Spinal cord (tissue), 10 donors: ENCODE measurements around the gene FGFBP2. TPM values are rescaled to one million over a fixed set of nuclear protein-coding genes. Genes with fewer than 3 reads are reported as not detected.
"Not testable (repeated sequence)": the region's sequence is repeated elsewhere in the genome, so short reads cannot be mapped to it uniquely, and the experiment has no call there.

Experiments used
- DNase-seq, 6 donors: peaks; one replicate each; pipeline versions ENCODE4 v3.0.0 to v3.0.0-alpha.2; 2013 to 2015; ENCODE audit warnings: low spot score in 6 of 6, low read depth in 4 of 6
- H3K27ac ChIP-seq: one replicate; pipeline ENCODE4 v1.5.1; 2013; ENCODE audit warnings: low read depth, low read length, control low read depth
- H3K27me3 ChIP-seq: one replicate; pipeline ENCODE4 v1.6.1; 2013; ENCODE audit warnings: low read length; ENCODE audit not compliant: control insufficient read depth, insufficient read depth
- H3K36me3 ChIP-seq: one replicate; pipeline ENCODE4 v1.6.1; 2013; ENCODE audit warnings: low read length; ENCODE audit not compliant: control insufficient read depth, insufficient read depth
- H3K4me1 ChIP-seq: one replicate; pipeline ENCODE4 v1.6.1; 2013; ENCODE audit warnings: low read length; ENCODE audit not compliant: control insufficient read depth, insufficient read depth
- H3K4me3 ChIP-seq: one replicate; pipeline ENCODE4 v1.5.1; 2013; ENCODE audit warnings: low read depth, low read length, control low read depth
- H3K9me3 ChIP-seq: one replicate; pipeline ENCODE4 v1.6.1; 2013; ENCODE audit warnings: low read length; ENCODE audit not compliant: control insufficient read depth, insufficient read depth
- WGBS: methylation state at CpG from one replicate; pipeline ENCODE4 v1.1.5; 2013; ENCODE audit warnings: missing lambda C conversion rate; ENCODE audit not compliant: insufficient coverage; 5-methylcytosine and 5-hydroxymethylcytosine counted together
- polyA plus RNA-seq, 2 donors: library from polyadenylated mRNA; unstranded; fragments of 120-200 nt; gene quantifications; one replicate each; pipeline ENCODE4 v1.2.1, GENCODE V29; 2013; ENCODE audit not compliant: insufficient read length in 2 of 2
- total RNA-seq, 2 donors: library from RNA; depleted of rRNA in 1 of 2; stranded (reverse); fragments of 120-200 nt in 1 of 2; fragments of >200 nt in 1 of 2; gene quantifications; one replicate each; pipeline versions ENCODE4 v1.2.3 to v1.2.4, GENCODE V29; 2013 to 2014
- donor health status: healthy.

FGFBP2 gene
- total and polyA plus RNA-seq, 4 donors: 0.44 to 1.2 (median 0.86) TPM

GRCh38 chr4:15920723-15921591 lies 42.0 kb downstream of the FGFBP2 start:
- no peaks in the 10 kb centered on the region for H3K9me3 ChIP-seq
- 50% methylated on average over 1 of the region's 4 CpGs for WGBS
- H3K4me3 ChIP-seq: no peak overlapping the region
- DNase-seq: peak in 1 of 6 donors; percentile 24
- H3K36me3 ChIP-seq: no peaks in the 10 kb centered on the region
- H3K27me3 ChIP-seq: no peaks in the 10 kb centered on the region
- peaks cover 4% of the 10 kb centered on the region for H3K4me1 ChIP-seq
- H3K27ac ChIP-seq: no peak overlapping the region

GRCh38 chr4:15918484-15919129 lies 44.4 kb downstream of the FGFBP2 start:
- H3K4me3 ChIP-seq: no peak overlapping the region
- H3K27me3 ChIP-seq: no peaks in the 10 kb centered on the region
- no peaks in the 10 kb centered on the region for H3K4me1 ChIP-seq
- 73% methylated on average over 4 of the region's 4 CpGs for WGBS
- DNase-seq: no peak
- H3K9me3 ChIP-seq: no peaks in the 10 kb centered on the region
- no peak overlapping the region for H3K27ac ChIP-seq
- no peaks in the 10 kb centered on the region for H3K36me3 ChIP-seq

GRCh38 chr4:15917297-15917696 lies 45.7 kb downstream of the FGFBP2 start:
- Histone ChIP-seq H3K27me3 (no peaks in the 10 kb centered on the region), H3K4me1 (peaks cover under 1% of the 10 kb centered on the region), H3K9me3 (no peaks in the 10 kb centered on the region), H3K4me3 (no peak overlapping the region), H3K27ac (no peak overlapping the region), H3K36me3 (no peaks in the 10 kb centered on the region)
- WGBS: no CpG with 5 or more reads among the region's 2 CpGs
- no peak for DNase-seq

GRCh38 chr4:15916358-15916757 lies 46.6 kb downstream of the FGFBP2 start:
- H3K4me3 ChIP-seq, H3K27me3 ChIP-seq, H3K4me1 ChIP-seq, DNase-seq, H3K27ac ChIP-seq, H3K36me3 ChIP-seq, H3K9me3 ChIP-seq: not testable (repeated sequence)
- WGBS: 100% methylated on average over 2 of the region's 9 CpGs

GRCh38 chr4:15914736-15915135 lies 48.2 kb downstream of the FGFBP2 start:
- H3K27ac ChIP-seq: no peak overlapping the region
- H3K4me1 ChIP-seq: peaks cover 2% of the 10 kb centered on the region
- no peaks in the 10 kb centered on the region for H3K9me3 ChIP-seq
- no peaks in the 10 kb centered on the region for H3K27me3 ChIP-seq
- WGBS: no CpG with 5 or more reads among the region's 2 CpGs
- no peak for DNase-seq
- H3K4me3 ChIP-seq: no peak overlapping the region
- no peaks in the 10 kb centered on the region for H3K36me3 ChIP-seq

GRCh38 chr4:15914291-15914690 lies 48.7 kb downstream of the FGFBP2 start:
- H3K36me3 ChIP-seq: no peaks in the 10 kb centered on the region
- no peak overlapping the region for H3K27ac ChIP-seq
- peaks cover 2% of the 10 kb centered on the region for H3K4me1 ChIP-seq
- H3K4me3 ChIP-seq: no peak overlapping the region
- WGBS: no CpG with 5 or more reads among the region's 4 CpGs
- no peaks in the 10 kb centered on the region for H3K27me3 ChIP-seq
- DNase-seq: no peak
- no peaks in the 10 kb centered on the region for H3K9me3 ChIP-seq

- DNase-seq: no peak
- no CpG with 5 or more reads among the region's 2 CpGs for WGBS
- Histone ChIP-seq H3K4me3 (no peak overlapping the region), H3K4me1 (peaks cover 2% of the 10 kb centered on the region), H3K9me3 (no peaks in the 10 kb centered on the region), H3K27me3 (no peaks in the 10 kb centered on the region), H3K27ac (no peak overlapping the region), H3K36me3 (no peaks in the 10 kb centered on the region)
These were observed 49.4 kb downstream of the FGFBP2 start for GRCh38 chr4:15913631-15913970.

- H3K36me3 ChIP-seq: no peaks in the 10 kb centered on the region
- H3K9me3 ChIP-seq: no peaks in the 10 kb centered on the region
- H3K27ac ChIP-seq: no peak overlapping the region
- H3K27me3 ChIP-seq: no peaks in the 10 kb centered on the region
- H3K4me3 ChIP-seq: no peak overlapping the region
- WGBS: 76% methylated on average over 4 of the region's 8 CpGs
- DNase-seq: no peak
- peaks cover 2% of the 10 kb centered on the region for H3K4me1 ChIP-seq
These were observed 49.9 kb downstream of the FGFBP2 start for GRCh38 chr4:15912961-15913630.

- 62% methylated on average over 4 of the region's 7 CpGs for WGBS
- Histone ChIP-seq H3K27me3 (no peaks in the 10 kb centered on the region), H3K4me1 (peaks cover 2% of the 10 kb centered on the region)
These were observed 50.7 kb downstream of the FGFBP2 start for GRCh38 chr4:15912236-15912635.

More at GRCh38 chr4:15912236-15912635, 50.7 kb downstream of the FGFBP2 start:
- Histone ChIP-seq H3K27ac (no peak overlapping the region), H3K4me3 (no peak overlapping the region), H3K36me3 (no peaks in the 10 kb centered on the region), H3K9me3 (no peaks in the 10 kb centered on the region)
- no peak for DNase-seq
